HCT116 (cell line): ENCODE results near the gene EGFLAM. TPM values are rescaled to one million over a fixed set of nuclear protein-coding genes. Genes with fewer than 3 reads are reported as not detected.

Source experiments
- ATAC-seq: fragments of 200-7000 bp; cut with Tn5 transposase; 2 replicates; pipeline ENCODE4 v1.9.1; 2020; ENCODE audit warnings: mild to moderate bottlenecking, moderate library complexity
- BruUV-seq: library from RNA; stranded (reverse); fragments of 400-500 nt; replicated peaks from 2 replicates; lab custom pipeline; 2021; lab: Mats Ljungman, UMichigan
- CTCF ChIA-PET: fragments of 300-600 bp; sonication (Branson Sonifier 250); formaldehyde crosslinking; loops from one replicate; lab custom pipeline; 2021; ENCODE audit warnings: antibody characterized with exemption; lab: Charles Lee
- POLR2A ChIA-PET: fragments of 300-600, 350-600 bp; sonication (Branson Sonifier 250); formaldehyde crosslinking; loops from one replicate; lab custom pipeline; 2021; ENCODE audit warnings: antibody characterized with exemption; lab: Charles Lee
- RAD21 ChIA-PET, 2 experiments: fragments of 300-600 bp; sonication (Branson Sonifier 250); formaldehyde crosslinking; loops; one replicate each; lab custom pipeline; 2023; ENCODE audit warnings: low total read pairs in 2 of 2; ENCODE audit not compliant: uncharacterized antibody in 2 of 2, unreplicated experiment in 2 of 2, low non-redundant PET in 1 of 2; lab: Charles Lee
- DNase-seq: peaks from one replicate; pipeline ENCODE4 v3.0.0-alpha.2; 2010; ENCODE audit warnings: low read depth, low spot score
- H2AFZ ChIP-seq: fragments of 200-600 bp; shearing (Covaris generic), sonication (generic); 2 replicates; pipeline ENCODE4 v1.6.1; 2017; ENCODE audit warnings: low read depth, mixed run types, mixed read lengths, antibody characterized with exemption, low read length; ENCODE audit not compliant: poor library complexity, severe bottlenecking
- H3K27ac ChIP-seq: 2 replicates; pipeline ENCODE4 v1.5.1; 2012; ENCODE audit warnings: low read depth, low read length
- H3K27me3 ChIP-seq: fragments of 200-600 bp; sonication (generic); 2 replicates; pipeline ENCODE4 v1.6.1; 2016; ENCODE audit warnings: mixed run types, low read length, mixed read lengths; ENCODE audit not compliant: insufficient read depth
- H3K36me3 ChIP-seq, 2 experiments: fragments of 200-500 bp in 1 of 2; fragments of 200-600 bp in 1 of 2; sonication (Bioruptor generic) in 1 of 2; sonication (generic) in 1 of 2; 2 replicates each; pipeline versions ENCODE4 v1.5.1 to v1.6.1; 2014 to 2016; ENCODE audit warnings: low read length in 2 of 2, inconsistent platforms in 1 of 2, mixed read lengths in 1 of 2, mixed run types in 1 of 2; ENCODE audit not compliant: insufficient read depth in 2 of 2, control insufficient read depth in 1 of 2
- H3K4me1 ChIP-seq, 2 experiments: fragments of 200-600 bp in 1 of 2; sonication (generic) in 1 of 2; 2 replicates each; pipeline versions ENCODE4 v1.5.1 to v1.6.1; 2012 to 2017; ENCODE audit warnings: low read length in 2 of 2, inconsistent platforms in 1 of 2, mild to moderate bottlenecking in 1 of 2, mixed read lengths in 1 of 2, mixed run types in 1 of 2, moderate library complexity in 1 of 2; ENCODE audit not compliant: insufficient read depth in 2 of 2, control insufficient read depth in 1 of 2
- H3K4me2 ChIP-seq: fragments of 200-600 bp; sonication (generic); 2 replicates; pipeline ENCODE4 v1.6.1; 2017; ENCODE audit warnings: mixed run types, low read length, mixed read lengths
- H3K4me3 ChIP-seq, 2 experiments: fragments of 200-600 bp in 1 of 2; sonication (generic) in 1 of 2; replicated peaks in 1 of 2; 2 replicates each; pipeline ENCODE4 v1.5.1; 2011 to 2016; ENCODE audit warnings: low read length in 2 of 2, control low read depth in 1 of 2, low read depth in 1 of 2, mild to moderate bottlenecking in 1 of 2, mixed read lengths in 1 of 2, mixed run types in 1 of 2
- H3K79me2 ChIP-seq: fragments of 200-600 bp; sonication (generic); 2 replicates; pipeline ENCODE4 v1.6.1; 2017; ENCODE audit warnings: mild to moderate bottlenecking, mixed run types, low read length, moderate library complexity, mixed read lengths; ENCODE audit not compliant: insufficient read depth
- H3K9ac ChIP-seq: fragments of 200-600 bp; sonication (generic); 2 replicates; pipeline ENCODE4 v1.6.1; 2016; ENCODE audit warnings: low read length, mixed read lengths
- H3K9me2 ChIP-seq: fragments of 200-600 bp; sonication (generic), shearing (Covaris generic); 2 replicates; pipeline ENCODE4 v1.6.1; 2017; ENCODE audit warnings: mixed run types, mild to moderate bottlenecking, moderate library complexity; ENCODE audit not compliant: insufficient read depth
- H3K9me3 ChIP-seq, 2 experiments: fragments of 200-500 bp in 1 of 2; fragments of 200-600 bp in 1 of 2; sonication (Bioruptor generic) in 1 of 2; sonication (generic) in 1 of 2; 2 replicates each; pipeline ENCODE4 v1.6.1; 2014 to 2017; ENCODE audit warnings: low read length in 2 of 2, mixed read lengths in 2 of 2, inconsistent platforms in 1 of 2, low read depth in 1 of 2, mild to moderate bottlenecking in 1 of 2, mixed run types in 1 of 2, moderate library complexity in 1 of 2; ENCODE audit not compliant: control insufficient read depth in 1 of 2, insufficient read depth in 1 of 2
- H4K20me1 ChIP-seq: fragments of 200-600 bp; sonication (generic), shearing (Covaris generic); 2 replicates; pipeline ENCODE4 v1.6.1; 2017; ENCODE audit warnings: mixed run types, mild to moderate bottlenecking, moderate library complexity; ENCODE audit not compliant: insufficient read depth
- ATF3 ChIP-seq: IDR thresholded peaks from 2 replicates; pipeline ENCODE4 v1.6.1; 2012
- CBX3 ChIP-seq: IDR thresholded peaks from 2 replicates; pipeline ENCODE4 v1.6.1; 2012; ENCODE audit warnings: low read depth
- CEBPB ChIP-seq: IDR thresholded peaks from 2 replicates; pipeline ENCODE4 v1.6.1; 2012; ENCODE audit warnings: low read depth
- CTCF ChIP-seq, 3 experiments: fragments of 200-600 bp in 1 of 3; sonication (generic) in 1 of 3; IDR thresholded peaks in 2 of 3; conservative IDR thresholded peaks in 1 of 3; 2 replicates each; pipeline ENCODE4 v1.5.1; 2012 to 2017; ENCODE audit warnings: low read depth in 2 of 3, low read length in 2 of 3, antibody characterized with exemption in 1 of 3, borderline replicate concordance in 1 of 3, control low read depth in 1 of 3, mild to moderate bottlenecking in 1 of 3, mixed read lengths in 1 of 3, mixed run types in 1 of 3, moderate library complexity in 1 of 3; ENCODE audit not compliant: insufficient read depth in 1 of 3
- JUND ChIP-seq: IDR thresholded peaks from 2 replicates; pipeline ENCODE4 v1.6.1; 2012
- MAX ChIP-seq: IDR thresholded peaks from 2 replicates; pipeline ENCODE4 v1.6.1; 2012
- POLR2A ChIP-seq: IDR thresholded peaks from 2 replicates; pipeline ENCODE4 v1.7.0; 2011; ENCODE audit warnings: borderline replicate concordance; ENCODE audit not compliant: insufficient read depth, insufficient read length; ENCODE audit errors: extremely low read depth
- POLR2AphosphoS5 ChIP-seq: IDR thresholded peaks from 2 replicates; pipeline ENCODE4 v1.6.1; 2011; ENCODE audit warnings: mild to moderate bottlenecking, low read depth, low read length, moderate library complexity
- RAD21 ChIP-seq: IDR thresholded peaks from 2 replicates; pipeline ENCODE4 v1.6.1; 2012; ENCODE audit warnings: low read depth, mild to moderate bottlenecking
- REST ChIP-seq: IDR thresholded peaks from 2 replicates; pipeline ENCODE4 v1.6.1; 2012; ENCODE audit warnings: low read depth
- SP1 ChIP-seq: IDR thresholded peaks from 2 replicates; pipeline ENCODE4 v1.6.1; 2012; ENCODE audit warnings: low read depth
- TCF7L2 ChIP-seq: IDR thresholded peaks from 2 replicates; pipeline ENCODE4 v1.7.0; 2011; ENCODE audit warnings: borderline replicate concordance, inconsistent platforms; ENCODE audit not compliant: insufficient read depth, insufficient read length; ENCODE audit errors: extremely low read depth
- YY1 ChIP-seq: IDR thresholded peaks from 2 replicates; pipeline ENCODE4 v1.6.1; 2011; ENCODE audit warnings: low read length, low read depth, moderate library complexity, mild to moderate bottlenecking; ENCODE audit not compliant: insufficient replicate concordance; ENCODE audit errors: extremely low read depth
- ZFX ChIP-seq: fragments of 450-650 bp; IDR thresholded peaks from 2 replicates; pipeline ENCODE4 v1.6.1; 2017
- intact Hi-C: fragments of 100-400 bp; cut with micrococcal nuclease; formaldehyde crosslinking; loops from 2 replicates; pipeline ENCODE4 v1.10.0; 2022
- total RNA-seq: library from RNA; stranded (reverse); gene quantifications from one replicate; pipeline ENCODE4 v1.2.1, GENCODE V29; 2021; ENCODE audit not compliant: unreplicated experiment

EGFLAM gene
- total RNA-seq, 1 experiment from 2014 or later: not detected

GRCh38 chr5:38376404-38376803 lies 118.0 kb downstream of the EGFLAM start:
- no TSS peak for BruUV-seq
- H3K36me3 ChIP-seq: no peaks in the 10 kb centered on the region
- TF ChIP-seq ZFX: no peak
- no peak for TF ChIP-seq RAD21
- TF ChIP-seq CBX3: no peak
- TF ChIP-seq POLR2A: no peak
- TF ChIP-seq JUND: no peak
- no peak for TF ChIP-seq YY1
- TF ChIP-seq TCF7L2: no peak
- no peak for TF ChIP-seq REST
- no peak for TF ChIP-seq ATF3
- TF ChIP-seq CTCF (IDR thresholded peaks at IDR 0.05 in 2 of 3, conservative IDR thresholded peaks at IDR 0.05 in 1 of 3; ENCODE audit: borderline replicate concordance in 1 of 3, insufficient read depth in 1 of 3, low read depth in 2 of 3, low read length in 2 of 3): no peak
- no peak for TF ChIP-seq POLR2AphosphoS5
- TF ChIP-seq CEBPB: no peak
- TF ChIP-seq SP1: no peak
- TF ChIP-seq MAX: no peak
- TF ChIP-seq, all 23 proteins: peak for 0
- peaks cover 21% of the 10 kb centered on the region; the same call in 1 of the 2 replicates for H3K27me3 ChIP-seq
- ATAC-seq (no peak), DNase-seq (no peak)
- no peak overlapping the region for H3K9ac ChIP-seq
- CTCF ChIA-PET: no interaction called here
- RAD21 ChIA-PET: no interaction called here
- H4K20me1 ChIP-seq: no peaks in the 10 kb centered on the region
- H3K4me3 ChIP-seq: no peak overlapping the region
- no peaks in the 10 kb centered on the region for H3K79me2 ChIP-seq
- POLR2A ChIA-PET: no interaction called here
- no peaks in the 10 kb centered on the region for H3K4me1 ChIP-seq
- H3K9me3 ChIP-seq: no peaks in the 10 kb centered on the region
- H3K4me2 ChIP-seq: no peak overlapping the region
- H3K27ac ChIP-seq: no peak overlapping the region
- intact Hi-C loops: no loop called here
- H2AFZ ChIP-seq: no peak overlapping the region
- H3K9me2 ChIP-seq: no peaks in the 10 kb centered on the region
